CD14-positive monocyte (primary cell): ENCODE data around the gene OPN4. TPM values are rescaled to one million over a fixed set of nuclear protein-coding genes. Genes with fewer than 3 reads are reported as not detected.

Experiments
- DNase-seq, 3 donors: peaks; one replicate each; pipeline ENCODE4 v3.0.0-alpha.2; 2011 to 2022
- H2AFZ ChIP-seq: 2 replicates; pipeline ENCODE4 v1.6.0; 2012; ENCODE audit warnings: mild to moderate bottlenecking, low read depth, low read length, inconsistent platforms; ENCODE audit not compliant: insufficient read depth, poor library complexity, severe bottlenecking
- H3K27ac ChIP-seq, 2 donors: 1 replicate in 1 of 2; 2 replicates in 1 of 2; pipeline ENCODE4 v1.5.1; 2012 to 2013; ENCODE audit warnings: low read length in 2 of 2, control low read depth in 1 of 2, inconsistent platforms in 1 of 2, low read depth in 1 of 2, mild to moderate bottlenecking in 1 of 2
- H3K27me3 ChIP-seq, 2 donors: one replicate each; pipeline versions ENCODE4 v1.6.0 to v1.6.1; 2011 to 2013; ENCODE audit warnings: low read length in 2 of 2; ENCODE audit not compliant: control insufficient read depth in 2 of 2, insufficient read depth in 2 of 2
- H3K36me3 ChIP-seq, 2 donors: replicated peaks in 1 of 2; 1 replicate in 1 of 2; 2 replicates in 1 of 2; pipeline versions ENCODE4 v1.5.1 to v1.6.1; 2012 to 2013; ENCODE audit warnings: low read length in 2 of 2, control low read depth in 1 of 2, inconsistent platforms in 1 of 2, mild to moderate bottlenecking in 1 of 2; ENCODE audit not compliant: insufficient read depth in 2 of 2, control insufficient read depth in 1 of 2
- H3K4me1 ChIP-seq, 2 donors: 1 replicate in 1 of 2; 2 replicates in 1 of 2; pipeline versions ENCODE4 v1.5.1 to v1.6.1; 2012 to 2013; ENCODE audit warnings: low read length in 2 of 2, control low read depth in 1 of 2, inconsistent platforms in 1 of 2, mild to moderate bottlenecking in 1 of 2, moderate library complexity in 1 of 2; ENCODE audit not compliant: insufficient read depth in 2 of 2, control insufficient read depth in 1 of 2
- H3K4me2 ChIP-seq: replicated peaks from 2 replicates; pipeline ENCODE3; 2012; ENCODE audit warnings: low read length, moderate library complexity, mild to moderate bottlenecking; ENCODE audit not compliant: poor library complexity, severe bottlenecking; ENCODE audit errors: extremely low read depth
- H3K4me3 ChIP-seq, 3 experiments: fragments of 200-600 bp in 1 of 3; sonication (generic) in 1 of 3; replicated peaks in 1 of 3; 1 replicate in 2 of 3; 2 replicates in 1 of 3; pipeline ENCODE4 v1.5.1; 2011 to 2013; ENCODE audit warnings: low read length in 3 of 3, mild to moderate bottlenecking in 3 of 3, control low read depth in 2 of 3, low read depth in 2 of 3, inconsistent platforms in 1 of 3, moderate library complexity in 1 of 3
- H3K79me2 ChIP-seq: 2 replicates; pipeline ENCODE4 v1.6.0; 2012; ENCODE audit warnings: mild to moderate bottlenecking, control low read depth, inconsistent platforms, low read length, moderate library complexity; ENCODE audit not compliant: insufficient read depth
- H3K9ac ChIP-seq: 2 replicates; pipeline ENCODE4 v1.6.0; 2017; ENCODE audit warnings: low read length, mild to moderate bottlenecking; ENCODE audit not compliant: insufficient read depth, poor library complexity, severe bottlenecking
- H3K9me3 ChIP-seq, 2 donors: replicated peaks in 1 of 2; 1 replicate in 1 of 2; 2 replicates in 1 of 2; pipeline versions ENCODE4 v1.5.1 to v1.6.1; 2012 to 2013; ENCODE audit warnings: low read length in 2 of 2, control low read depth in 1 of 2; ENCODE audit not compliant: control insufficient read depth in 1 of 2, insufficient read depth in 1 of 2
- H4K20me1 ChIP-seq: 2 replicates; pipeline ENCODE4 v1.6.0; 2012; ENCODE audit warnings: mild to moderate bottlenecking, low read length, control low read depth, moderate library complexity; ENCODE audit not compliant: insufficient read depth
- H3K27ac Mint-ChIP-seq, 7 donors: one replicate each; pipeline ENCODE4 v1.8.0; 2020; ENCODE audit warnings: mild to moderate bottlenecking in 7 of 7, mixed read lengths in 7 of 7, moderate library complexity in 6 of 7, inconsistent platforms in 2 of 7
- H3K27me3 Mint-ChIP-seq, 3 donors: one replicate each; pipeline ENCODE4 v1.8.0; 2021 to 2022; ENCODE audit warnings: low read depth in 3 of 3, mild to moderate bottlenecking in 3 of 3, mixed read lengths in 3 of 3, moderate library complexity in 3 of 3, inconsistent platforms in 1 of 3
- H3K36me3 Mint-ChIP-seq, 2 donors: one replicate each; pipeline ENCODE4 v1.8.0; 2020; ENCODE audit warnings: mixed read lengths in 2 of 2, inconsistent platforms in 1 of 2, mild to moderate bottlenecking in 1 of 2
- H3K4me1 Mint-ChIP-seq: one replicate; pipeline ENCODE4 v1.8.0; 2020; ENCODE audit warnings: mild to moderate bottlenecking, mixed read lengths
- H3K4me3 Mint-ChIP-seq, 2 donors: one replicate each; pipeline ENCODE4 v1.8.0; 2020; ENCODE audit warnings: mild to moderate bottlenecking in 2 of 2, mixed read lengths in 2 of 2, moderate library complexity in 1 of 2
- H3K9me3 Mint-ChIP-seq, 7 donors: one replicate each; pipeline ENCODE4 v1.8.0; 2020 to 2022; ENCODE audit warnings: mixed read lengths in 7 of 7, mild to moderate bottlenecking in 6 of 7, moderate library complexity in 6 of 7, inconsistent platforms in 2 of 7
- WGBS: methylation state at CpG from one replicate; pipeline ENCODE4 v1.1.5; 2013; ENCODE audit warnings: missing lambda C conversion rate; ENCODE audit not compliant: insufficient coverage; 5-methylcytosine and 5-hydroxymethylcytosine counted together
- intact Hi-C, 2 donors: fragments of 100-400 bp; cut with micrococcal nuclease; formaldehyde crosslinking; loops; one replicate each; pipeline versions ENCODE4 v1.15.0 to v1.15.1; 2023
- polyA minus RNA-seq: library from RNA; depleted of rRNA, polyadenylated mRNA; stranded (reverse); fragments of >200 nt; gene quantifications from 2 replicates; pipeline ENCODE4 v1.2.3, GENCODE V29; 2012
- polyA plus RNA-seq, 3 donors: library from polyadenylated mRNA; depleted of rRNA in 1 of 3; unstranded in 2 of 3; stranded (reverse) in 1 of 3; fragments of 300-500 nt in 2 of 3; fragments of >200 nt in 1 of 3; fragmentation: Illumina TruSeq in 2 of 3; gene quantifications; 1 replicate in 2 of 3; 2 replicates in 1 of 3; pipeline ENCODE4 v1.2.3, GENCODE V29; 2012 to 2021
- total RNA-seq, 12 experiments: library from RNA in 1 of 12; stranded (reverse) in 1 of 12; fragments of 120-200 nt in 1 of 12; gene quantifications; one replicate each; pipeline ENCODE4 v1.2.4 and lab custom pipeline; 2013 to 2026; ENCODE audit warnings: mixed read lengths in 6 of 12, inconsistent platforms in 1 of 12
- TF ChIP-seq, protein P1 (sequence below): fragments of 200-600 bp; IDR thresholded peaks from one replicate; pipeline ENCODE4 v1.8.0; 2022; ENCODE audit warnings: antibody characterized with exemption, mild to moderate bottlenecking

The OPN4 gene
- total RNA-seq (2013), result not detected
- not detected for polyA plus RNA-seq
- polyA minus RNA-seq, result not detected in 2 replicates
- 0 to 0.30 (median 0) reads per million in 11 experiments for total RNA-seq (lab: John Stamatoyannopoulos, UW)

- Mint-ChIP-seq H3K36me3 (no peaks in the 10 kb centered on the region), H3K4me3 (no peak within 1 kb of the TSS), H3K9me3 (no peaks in the 10 kb centered on the region), H3K4me1 (no peaks in the 10 kb centered on the region), H3K27me3 (peaks cover 0 to 2% (median 0%) of the 10 kb centered on the region in 3 donors), H3K27ac (no peak within 1 kb of the TSS)
- intact Hi-C loops, result no loop called here
- 94% methylated on average over 11 of the region's 17 CpGs for WGBS
- Histone ChIP-seq H2AFZ (no peak within 1 kb of the TSS), H3K27me3 (no peaks in the 10 kb centered on the region), H3K9me3 (no peaks in the 10 kb centered on the region), H3K4me1 (no peaks in the 10 kb centered on the region), H3K36me3 (no peaks in the 10 kb centered on the region), H3K4me3 (no peak within 1 kb of the TSS), H4K20me1 (no peaks in the 10 kb centered on the region), H3K79me2 (no peaks in the 10 kb centered on the region), H3K27ac (no peak within 1 kb of the TSS), H3K4me2 (no peak within 1 kb of the TSS), H3K9ac (no peak within 1 kb of the TSS)
- no peak for DNase-seq
- TF ChIP-seq, protein P1, sequence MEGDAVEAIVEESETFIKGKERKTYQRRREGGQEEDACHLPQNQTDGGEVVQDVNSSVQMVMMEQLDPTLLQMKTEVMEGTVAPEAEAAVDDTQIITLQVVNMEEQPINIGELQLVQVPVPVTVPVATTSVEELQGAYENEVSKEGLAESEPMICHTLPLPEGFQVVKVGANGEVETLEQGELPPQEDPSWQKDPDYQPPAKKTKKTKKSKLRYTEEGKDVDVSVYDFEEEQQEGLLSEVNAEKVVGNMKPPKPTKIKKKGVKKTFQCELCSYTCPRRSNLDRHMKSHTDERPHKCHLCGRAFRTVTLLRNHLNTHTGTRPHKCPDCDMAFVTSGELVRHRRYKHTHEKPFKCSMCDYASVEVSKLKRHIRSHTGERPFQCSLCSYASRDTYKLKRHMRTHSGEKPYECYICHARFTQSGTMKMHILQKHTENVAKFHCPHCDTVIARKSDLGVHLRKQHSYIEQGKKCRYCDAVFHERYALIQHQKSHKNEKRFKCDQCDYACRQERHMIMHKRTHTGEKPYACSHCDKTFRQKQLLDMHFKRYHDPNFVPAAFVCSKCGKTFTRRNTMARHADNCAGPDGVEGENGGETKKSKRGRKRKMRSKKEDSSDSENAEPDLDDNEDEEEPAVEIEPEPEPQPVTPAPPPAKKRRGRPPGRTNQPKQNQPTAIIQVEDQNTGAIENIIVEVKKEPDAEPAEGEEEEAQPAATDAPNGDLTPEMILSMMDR, result no peak
These were observed at the start of gene OPN4 for GRCh38 chr10:86654411-86655172. TSS of gene OPN4 (plus strand) at chr10:86654547. CDS start at chr10:86654784, 237 bp downstream.

GRCh38 chr10:86607674-86608073 lies 46.7 kb upstream of the OPN4 start:
- H3K9me3 Mint-ChIP-seq, result peaks cover 8 to 23% (median 13%) of the 10 kb centered on the region in 7 donors
- Histone ChIP-seq H3K27me3 (no peaks in the 10 kb centered on the region), H3K4me1 (no peaks in the 10 kb centered on the region), H3K9ac (no peak overlapping the region), H4K20me1 (no peaks in the 10 kb centered on the region), H3K27ac (no peak overlapping the region), H2AFZ (no peak overlapping the region), H3K9me3 (peaks cover 0 to 4% of the 10 kb centered on the region in 2 donors), H3K4me2 (no peak overlapping the region), H3K4me3 (no peak overlapping the region), H3K79me2 (no peaks in the 10 kb centered on the region), H3K36me3 (no peaks in the 10 kb centered on the region)
- H3K36me3 Mint-ChIP-seq, result no peaks in the 10 kb centered on the region
- no peak for DNase-seq
- H3K27me3 Mint-ChIP-seq, result peaks cover 0 to 8% (median 7%) of the 10 kb centered on the region in 3 donors
- H3K4me3 Mint-ChIP-seq, result no peak overlapping the region
- H3K27ac Mint-ChIP-seq, result no peak overlapping the region
- H3K4me1 Mint-ChIP-seq, result no peaks in the 10 kb centered on the region
- intact Hi-C loops, result no loop called here
- TF ChIP-seq, protein P1, result no peak
